ENCODE measurements around the gene TGFB2. TPM values are rescaled to one million over a fixed set of nuclear protein-coding genes. Genes with fewer than 3 reads are reported as not detected.

Gene TGFB2
- total RNA-seq, 4 donors from 2014 or later = 0.40 to 1.9 (median 0.57) TPM

DNA sequence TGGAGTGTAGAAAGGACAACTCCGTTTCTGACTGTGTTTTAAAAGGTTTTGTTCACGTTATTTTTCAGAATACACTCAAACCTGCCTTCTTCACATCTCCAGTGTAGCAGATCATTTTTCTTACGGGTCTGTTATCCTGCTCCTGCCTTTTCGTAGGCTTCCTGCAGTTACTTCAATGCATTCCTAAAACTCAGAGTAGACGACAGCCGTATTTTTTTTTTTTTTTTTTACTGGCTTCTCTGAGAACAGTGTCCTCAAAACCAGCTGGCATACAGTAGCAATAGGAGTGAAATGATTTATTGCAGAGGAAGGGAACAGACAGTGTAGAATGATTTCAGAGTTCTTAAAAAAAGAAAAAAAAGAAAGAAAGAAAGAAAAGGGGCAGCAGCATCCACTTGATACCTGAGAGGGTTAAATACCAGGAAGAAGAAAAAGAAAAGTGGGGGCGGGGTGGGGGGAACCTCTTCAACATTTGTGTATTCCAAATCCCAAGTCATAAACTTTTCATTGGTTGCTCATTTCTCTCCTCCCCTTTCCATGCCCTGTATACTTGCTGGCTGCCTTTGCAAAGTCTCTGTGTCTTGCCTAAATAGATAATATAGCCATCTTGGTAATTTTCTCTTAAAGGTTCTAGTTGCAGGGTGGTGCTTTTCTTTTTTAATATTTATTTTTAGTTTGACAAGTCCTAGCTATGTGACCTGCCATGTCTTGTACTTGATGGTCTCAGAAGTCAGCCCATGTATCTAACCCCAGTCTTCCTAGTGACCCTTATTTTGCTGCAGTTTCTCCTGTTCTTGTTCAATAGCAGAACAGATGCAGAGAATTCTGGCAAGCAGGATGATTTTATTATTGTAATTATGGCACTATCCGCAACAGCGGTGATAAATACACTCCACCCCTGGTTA is 2.8 kb downstream of the TGFB2 start:
- Histone ChIP-seq H3K27me3 (peaks cover 0 to 12% (median 0%) of the 10 kb centered on the region in 4 donors), H3K9me3 (no peaks in the 10 kb centered on the region), H3K27ac (peak overlapping the region; percentile 47 to 86 (median 82)), H3K4me3 (peak overlapping the region; percentile 44 to 69 (median 61)), H3K36me3 (no peaks in the 10 kb centered on the region), H3K4me1 (peaks cover 3 to 73% (median 4%) of the 10 kb centered on the region in 3 donors)
- 10 to 21% methylated on average over 9 of the region's 9 CpGs for WGBS, 2 donors
- TF ChIP-seq POLR2A (IDR thresholded peaks at IDR 0.05) = no peak
- TF ChIP-seq CTCF (IDR thresholded peaks at IDR 0.05) = no peak
- DNase-seq = no peak
- intact Hi-C loops (cut with DNase I) = loop anchor here (10.0 kb wide), 1 partner anchor 717 kb away; no protein-coding TSS in a partner anchor

DNA sequence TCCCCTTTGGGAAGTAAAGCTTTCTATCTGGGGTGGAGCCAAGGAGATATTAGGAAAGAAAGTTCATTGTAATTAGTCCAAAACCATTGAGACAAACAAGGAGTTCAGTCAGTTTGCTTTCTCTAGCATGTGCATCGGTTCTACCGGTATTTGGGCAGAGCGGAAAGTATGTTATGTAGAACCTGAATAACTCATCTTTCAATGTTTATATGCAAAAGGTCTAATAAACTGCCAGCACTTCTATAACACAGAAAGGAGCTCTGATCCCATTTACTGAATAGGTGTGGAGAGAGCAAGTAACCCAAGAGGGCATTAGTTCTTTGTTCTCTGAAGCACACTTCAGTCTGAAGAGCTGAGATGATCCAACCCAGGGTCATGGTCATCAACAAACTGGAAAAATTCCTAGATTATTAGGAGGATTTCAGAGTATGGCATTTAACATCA is 3.5 kb downstream of the TGFB2 start:
- H3K27me3 ChIP-seq = peaks cover 0 to 12% (median 0%) of the 10 kb centered on the region in 4 donors
- H3K36me3 ChIP-seq = no peaks in the 10 kb centered on the region
- H3K4me3 ChIP-seq = peak overlapping the region in 3 of 4 donors; percentile 60 to 69 (median 62)
- TF ChIP-seq POLR2A (IDR thresholded peaks at IDR 0.05) (no peak), CTCF (IDR thresholded peaks at IDR 0.05) (no peak)
- 29 to 30% methylated on average over 3 of the region's 3 CpGs for WGBS, 2 donors
- no peaks in the 10 kb centered on the region for H3K9me3 ChIP-seq
- peak overlapping the region in 3 of 4 donors; percentile 13 to 86 (median 80) for H3K27ac ChIP-seq
- no peak for DNase-seq
- peaks cover 3 to 73% (median 4%) of the 10 kb centered on the region in 3 donors for H3K4me1 ChIP-seq
- intact Hi-C loops (cut with DNase I) = loop anchor here (10.0 kb wide), 1 partner anchor 716 kb away; no protein-coding TSS in a partner anchor

DNA sequence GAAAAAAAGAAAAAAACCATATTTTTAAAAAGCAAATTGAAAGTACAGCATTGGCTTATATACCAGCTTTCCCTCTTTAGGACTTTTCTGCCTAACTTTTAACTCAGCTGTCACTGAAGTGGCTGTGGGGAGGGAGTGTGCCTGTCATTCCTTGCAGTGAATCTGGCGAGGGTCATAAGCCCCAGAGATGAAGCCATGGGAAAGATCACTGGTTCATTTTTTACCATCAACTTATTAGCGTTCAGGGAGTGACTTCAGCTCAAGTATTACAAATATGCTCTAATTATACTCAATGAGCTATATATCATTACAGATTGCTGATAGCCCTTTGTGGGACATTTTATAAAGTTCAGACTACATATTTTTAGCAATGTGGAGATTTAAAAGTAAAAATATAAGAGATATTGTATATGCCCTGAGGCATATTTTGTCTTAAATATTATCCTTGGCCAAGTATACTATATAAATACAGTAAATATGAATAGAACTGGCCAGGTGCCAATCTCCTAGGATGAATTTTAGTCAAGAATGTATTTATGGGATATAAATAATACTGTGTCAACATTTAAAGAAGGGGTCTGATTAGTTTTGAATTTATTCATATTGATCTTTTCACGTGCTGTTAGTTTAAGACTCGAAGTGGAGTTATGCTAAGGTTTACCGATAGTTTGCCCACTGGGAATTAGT is 4.4 kb downstream of the TGFB2 start:
- no peak for TF ChIP-seq CTCF (IDR thresholded peaks at IDR 0.05)
- no peak for TF ChIP-seq POLR2A (IDR thresholded peaks at IDR 0.05)
- Histone ChIP-seq H3K4me1 (peaks cover 3 to 71% (median 4%) of the 10 kb centered on the region in 3 donors), H3K27me3 (peaks cover 0 to 12% (median 0%) of the 10 kb centered on the region in 4 donors), H3K9me3 (no peaks in the 10 kb centered on the region), H3K4me3 (peak overlapping the region in 2 of 4 donors; percentile 62 to 69), H3K27ac (peak overlapping the region in 3 of 4 donors; percentile 63 to 86 (median 80)), H3K36me3 (no peaks in the 10 kb centered on the region)
- intact Hi-C loops (cut with DNase I) = loop anchor here (10.0 kb wide), 1 partner anchor 715 kb away; no protein-coding TSS in a partner anchor
- 65 to 66% methylated on average over 5 of the region's 5 CpGs for WGBS, 2 donors
- DNase-seq = no peak

GRCh38 chr1:218350035-218350525 is 4.9 kb downstream of the TGFB2 start:
- Histone ChIP-seq H3K9me3 (no peaks in the 10 kb centered on the region), H3K27me3 (peaks cover 0 to 12% (median 0%) of the 10 kb centered on the region in 4 donors), H3K4me1 (peaks cover 3 to 65% (median 4%) of the 10 kb centered on the region in 3 donors), H3K27ac (peak overlapping the region in 3 of 4 donors; percentile 63 to 86 (median 80)), H3K4me3 (peak overlapping the region in 1 of 4 donors; percentile 32), H3K36me3 (no peaks in the 10 kb centered on the region)
- intact Hi-C loops (cut with DNase I) = no loop called here
- WGBS, 2 donors = 58 to 60% methylated on average over 7 of the region's 7 CpGs
- no peak for DNase-seq
- TF ChIP-seq POLR2A (IDR thresholded peaks at IDR 0.05) = no peak
- TF ChIP-seq CTCF (IDR thresholded peaks at IDR 0.05) = no peak
